Kidney (tissue), 14 donors: ENCODE measurements around the gene BEND5. TPM values are rescaled to one million over a fixed set of nuclear protein-coding genes. Genes with fewer than 3 reads are reported as not detected.

Experiments used
- DNase-seq, 5 donors: peaks; one replicate each; pipeline ENCODE4 v3.0.0-alpha.2; 2013 to 2020
- FAIRE-seq: peaks from 2 replicates; lab custom pipeline; 2012; peaks lifted over from hg19 to GRCh38; lab: Jason Lieb, UNC
- H3K27ac ChIP-seq, 2 donors: one replicate each; pipeline ENCODE4 v1.7.0; 2013; ENCODE audit warnings: low read depth in 2 of 2, low read length in 2 of 2, inconsistent platforms in 1 of 2
- H3K27me3 ChIP-seq: one replicate; pipeline ENCODE4 v1.7.1; 2013; ENCODE audit warnings: low read length, inconsistent platforms; ENCODE audit not compliant: control insufficient read depth, insufficient read depth
- H3K36me3 ChIP-seq, 3 donors: one replicate each; pipeline versions ENCODE4 v1.7.0 to v1.7.1; 2013; ENCODE audit warnings: low read length in 3 of 3, control low read depth in 1 of 3, inconsistent platforms in 1 of 3; ENCODE audit not compliant: insufficient read depth in 3 of 3, control insufficient read depth in 2 of 3
- H3K4me1 ChIP-seq, 3 donors: one replicate each; pipeline versions ENCODE4 v1.7.0 to v1.7.1; 2013; ENCODE audit warnings: low read length in 3 of 3, inconsistent platforms in 1 of 3, low read depth in 1 of 3; ENCODE audit not compliant: control insufficient read depth in 2 of 3, insufficient read depth in 2 of 3
- H3K4me3 ChIP-seq, 3 donors: one replicate each; pipeline versions ENCODE4 v1.7.0 to v1.8.1; 2013; ENCODE audit warnings: low read length in 3 of 3, control low read depth in 1 of 3, inconsistent platforms in 1 of 3
- H3K9ac ChIP-seq, 3 donors: one replicate each; pipeline versions ENCODE4 v1.7.0 to v1.7.1; 2013; ENCODE audit warnings: low read length in 3 of 3, control low read depth in 1 of 3, inconsistent platforms in 1 of 3
- H3K9me3 ChIP-seq, 3 donors: one replicate each; pipeline versions ENCODE4 v1.7.0 to v1.7.1; 2013; ENCODE audit warnings: low read length in 3 of 3, control low read depth in 1 of 3, inconsistent platforms in 1 of 3; ENCODE audit not compliant: control insufficient read depth in 2 of 3, insufficient read depth in 1 of 3
- CTCF ChIP-seq: IDR thresholded peaks from 3 replicates; pipeline ENCODE4 v1.5.1; 2012; ENCODE audit warnings: mild to moderate bottlenecking, moderate library complexity, borderline replicate concordance; ENCODE audit not compliant: insufficient read depth; ENCODE audit errors: extremely low read depth
- intact Hi-C: fragments of 100-400 bp; cut with DNase I; formaldehyde crosslinking; loops from one replicate; pipeline ENCODE4 v1.11.1; 2022
- polyA plus RNA-seq: library from polyadenylated mRNA; stranded (reverse); fragments of 350-450 nt; fragmentation: Illumina TruSeq; extraction: RNeasy Lipid Tissue Mini Kit (QIAGEN cat#74804); gene quantifications from one replicate; pipeline ENCODE4 v1.2.3, GENCODE V29; 2014; ENCODE audit warnings: low read depth, low replicate concordance; ENCODE audit not compliant: insufficient read depth
- total RNA-seq: library from RNA; stranded (reverse); fragmentation: NEBNext Ultra II Directional; extraction: Animal tissue kit (Norgen Biotek cat#: 25700); gene quantifications from one replicate; pipeline ENCODE4 v1.2.1, GENCODE V29; 2021
- donor health status: control.
- donor health status: control.
- donor health status: control.
- donor health status: control.
- donor health status: control.
- donor health status: DM: yes; HTN: yes; CAD: no.
- donor health status: Normal renal cell carcinoma (clear cell type).

Gene BEND5
- total and polyA plus RNA-seq, 2 donors from 2014 or later: 11.6 to 27.1 TPM

GRCh38 chr1:48790397-48790796, 13.7 kb upstream of the BEND5 start:
- Histone ChIP-seq H3K9ac (no peak overlapping the region), H3K27me3 (no peaks in the 10 kb centered on the region), H3K4me1 (peaks cover 0 to 3% (median 0%) of the 10 kb centered on the region in 3 donors), H3K4me3 (no peak overlapping the region), H3K27ac (no peak overlapping the region), H3K36me3 (no peaks in the 10 kb centered on the region), H3K9me3 (no peaks in the 10 kb centered on the region)
- no peak for TF ChIP-seq CTCF
- intact Hi-C loops: no loop called here
- DNase-seq: no peak
- FAIRE-seq: no peak

GRCh38 chr1:48789903-48790302, 13.2 kb upstream of the BEND5 start:
- DNase-seq (no peak), FAIRE-seq (no peak)
- no peaks in the 10 kb centered on the region for H3K27me3 ChIP-seq
- TF ChIP-seq CTCF: no peak
- H3K36me3 ChIP-seq: no peaks in the 10 kb centered on the region
- H3K4me3 ChIP-seq: no peak overlapping the region
- H3K9ac ChIP-seq: no peak overlapping the region
- no peak overlapping the region for H3K27ac ChIP-seq
- intact Hi-C loops: no loop called here
- H3K9me3 ChIP-seq: no peaks in the 10 kb centered on the region
- H3K4me1 ChIP-seq: peaks cover 0 to 3% (median 0%) of the 10 kb centered on the region in 3 donors

DNA sequence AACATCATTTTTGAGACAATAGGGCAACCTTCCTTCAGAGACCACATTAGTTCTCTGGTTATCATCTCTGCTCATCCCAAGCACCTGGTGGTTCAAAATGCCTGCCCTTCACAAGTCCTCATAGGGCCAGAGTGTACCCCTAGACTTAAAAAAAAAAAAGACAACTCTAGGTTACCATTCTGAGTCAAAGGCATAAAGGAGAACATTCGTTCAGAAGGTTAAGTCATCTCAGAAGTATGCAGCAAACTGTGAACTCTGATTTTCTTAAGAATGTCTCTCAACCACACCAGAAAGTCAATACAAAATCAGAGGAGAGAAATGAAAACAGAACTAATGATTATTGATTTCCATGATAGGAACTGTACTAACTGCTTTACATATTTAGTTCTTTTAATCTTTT, 9.2 kb upstream of the BEND5 start:
- Histone ChIP-seq H3K4me1 (peaks cover 0 to 9% (median 0%) of the 10 kb centered on the region in 3 donors), H3K27me3 (no peaks in the 10 kb centered on the region), H3K4me3 (no peak overlapping the region), H3K27ac (no peak overlapping the region), H3K9me3 (no peaks in the 10 kb centered on the region), H3K9ac (no peak overlapping the region), H3K36me3 (no peaks in the 10 kb centered on the region)
- intact Hi-C loops: no loop called here
- FAIRE-seq (no peak), DNase-seq (no peak)
- TF ChIP-seq CTCF: no peak

DNA sequence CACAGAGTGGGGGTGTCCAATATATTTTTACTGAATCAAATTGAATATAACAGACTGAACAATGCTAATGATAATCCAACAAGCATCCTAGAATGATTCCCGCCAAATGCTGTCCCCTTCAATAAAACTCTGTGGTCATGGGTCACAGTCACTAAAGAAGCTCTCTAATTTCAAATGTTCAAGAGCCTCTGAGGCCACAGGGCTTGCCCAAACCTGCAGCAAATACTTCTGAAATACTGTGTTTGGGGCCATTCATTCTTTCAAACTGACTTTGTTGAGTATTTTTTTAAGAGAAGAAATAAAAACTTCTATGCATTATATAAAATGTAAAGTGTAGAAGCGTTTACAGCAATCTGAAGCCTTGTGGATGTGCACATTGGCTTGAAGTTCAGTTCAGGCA, 7.6 kb upstream of the BEND5 start:
- no peaks in the 10 kb centered on the region for H3K36me3 ChIP-seq
- no peak overlapping the region for H3K27ac ChIP-seq
- H3K9ac ChIP-seq: no peak overlapping the region
- no peaks in the 10 kb centered on the region for H3K9me3 ChIP-seq
- no peak for TF ChIP-seq CTCF
- H3K27me3 ChIP-seq: no peaks in the 10 kb centered on the region
- DNase-seq (no peak), FAIRE-seq (no peak)
- intact Hi-C loops: no loop called here
- no peak overlapping the region for H3K4me3 ChIP-seq
- H3K4me1 ChIP-seq: peaks cover 0 to 9% (median 0%) of the 10 kb centered on the region in 3 donors
